ENCODE data around the gene PNPLA6. TPM values are rescaled to one million over a fixed set of nuclear protein-coding genes. Genes with fewer than 3 reads are reported as not detected.

Gene PNPLA6
- total and polyA plus RNA-seq, 2 of the 8 experiments (the other 6 are each of a cell fraction or from before 2014, with no cell fraction given): 55.1 to 121 TPM

- Histone ChIP-seq H3K36me3 (ENCODE audit: control insufficient read depth in 2 of 4, insufficient read depth in 4 of 4, low read length in 3 of 4) (peaks cover 10 to 23% (median 18%) of the 10 kb centered on the region in 4 experiments), H4K20me1 (replicated peaks in 1 of 2; ENCODE audit: control insufficient read depth in 1 of 2, insufficient read depth in 2 of 2, low read length in 2 of 2) (peaks cover 0 to 10% of the 10 kb centered on the region in 2 experiments), H2AFZ (ENCODE audit: low read length) (no peak overlapping the region), H3K4ac (replicated peaks; ENCODE audit: insufficient read length, low read depth, low read length) (no peak overlapping the region), H2BK120ac (replicated peaks; ENCODE audit: low read depth, low read length) (no peak overlapping the region), H2AK5ac (ENCODE audit: low read depth, low read length) (no peak overlapping the region), H3K27me3 (replicated peaks in 1 of 4; ENCODE audit: control insufficient read depth in 3 of 4, extremely low read depth in 1 of 4, insufficient read depth in 3 of 4, low read length in 3 of 4) (no peaks in the 10 kb centered on the region), H3K56ac (replicated peaks; ENCODE audit: insufficient read length, low read depth, low read length) (no peak overlapping the region), H3K4me1 (replicated peaks in 1 of 4; ENCODE audit: control insufficient read depth in 3 of 4, insufficient read depth in 4 of 4, low read length in 3 of 4) (no peaks in the 10 kb centered on the region), H3K23ac (ENCODE audit: insufficient read length) (no peak overlapping the region), H3K23me2 (ENCODE audit: low read depth, low read length) (no peaks in the 10 kb centered on the region), H3K27ac (ENCODE audit: low read depth, low read length) (no peak overlapping the region), H2BK20ac (ENCODE audit: low read length) (no peak overlapping the region), H3K18ac (ENCODE audit: extremely low read depth, low read length) (no peak overlapping the region), H3K4me2 (ENCODE audit: insufficient read depth in 1 of 2, low read depth in 2 of 2, low read length in 2 of 2) (no peak overlapping the region), H4K91ac (replicated peaks; ENCODE audit: insufficient read length, low read length) (no peak overlapping the region), H3K79me1 (ENCODE audit: low read depth, low read length) (no peaks in the 10 kb centered on the region), H4K8ac (ENCODE audit: extremely low read depth, insufficient read depth, low read length) (no peak overlapping the region), H3K4me3 (ENCODE audit: extremely low read depth in 1 of 4, insufficient read depth in 2 of 4, low read depth in 3 of 4, low read length in 4 of 4) (no peak overlapping the region), H2BK15ac (ENCODE audit: low read length) (no peak overlapping the region), H3K9ac (replicated peaks in 1 of 4; ENCODE audit: extremely low read depth in 1 of 4, low read depth in 3 of 4, low read length in 3 of 4) (no peak overlapping the region), H3K79me2 (ENCODE audit: control insufficient read depth in 1 of 2, insufficient read depth in 2 of 2, low read length in 2 of 2) (no peaks in the 10 kb centered on the region), H2BK12ac (ENCODE audit: low read depth, low read length) (no peak overlapping the region), H3K14ac (ENCODE audit: insufficient read length) (no peak overlapping the region), H4K5ac (ENCODE audit: insufficient read length, low read depth, low read length) (no peak overlapping the region), H2BK5ac (ENCODE audit: low read depth, low read length) (no peak overlapping the region), H3K9me3 (ENCODE audit: insufficient read depth in 2 of 2, low read depth in 1 of 2, low read length in 1 of 2) (no peaks in the 10 kb centered on the region)
- ChIA-PET POLR2A (ENCODE audit: partially characterized antibody) (interaction anchor here (0.9 kb wide), 1 partner anchor 10 kb away, joined by 4 read pairs; no protein-coding TSS in a partner anchor), CTCF (ENCODE audit: partially characterized antibody) (no interaction called here)
- FAIRE-seq (no peak), DNase-seq (ENCODE audit: low read depth in 1 of 2, low spot score in 2 of 2) (no peak)
- no peak for TF ChIP-seq TBP (IDR thresholded peaks at IDR 0.05; ENCODE audit: low read depth, low read length)
- WGBS, 2 experiments (ENCODE audit: extremely low coverage in 1 of 2, insufficient coverage in 1 of 2, insufficient read length in 1 of 2, insufficient replicate concordance in 2 of 2, low coverage in 1 of 2, low lambda C conversion rate in 2 of 2, missing lambda C conversion rate in 1 of 2): 85% methylated on average over 12 of the region's 17 CpGs; no CpG with 5 or more reads in 1 of the 2 experiments
Measured at GRCh38 chr19:7561325-7561724, 25.8 kb downstream of the PNPLA6 start.

All from H1 (cell line).